Embryonic facial prominence (tissue), 1 donor: Measurements from ENCODE around the gene ZFPM1.

Source experiments
- DNase-seq: peaks from one replicate; pipeline ENCODE4 v3.0.0-alpha.2; 2016; ENCODE audit errors: extremely low spot score

ZFPM1 gene

DNA sequence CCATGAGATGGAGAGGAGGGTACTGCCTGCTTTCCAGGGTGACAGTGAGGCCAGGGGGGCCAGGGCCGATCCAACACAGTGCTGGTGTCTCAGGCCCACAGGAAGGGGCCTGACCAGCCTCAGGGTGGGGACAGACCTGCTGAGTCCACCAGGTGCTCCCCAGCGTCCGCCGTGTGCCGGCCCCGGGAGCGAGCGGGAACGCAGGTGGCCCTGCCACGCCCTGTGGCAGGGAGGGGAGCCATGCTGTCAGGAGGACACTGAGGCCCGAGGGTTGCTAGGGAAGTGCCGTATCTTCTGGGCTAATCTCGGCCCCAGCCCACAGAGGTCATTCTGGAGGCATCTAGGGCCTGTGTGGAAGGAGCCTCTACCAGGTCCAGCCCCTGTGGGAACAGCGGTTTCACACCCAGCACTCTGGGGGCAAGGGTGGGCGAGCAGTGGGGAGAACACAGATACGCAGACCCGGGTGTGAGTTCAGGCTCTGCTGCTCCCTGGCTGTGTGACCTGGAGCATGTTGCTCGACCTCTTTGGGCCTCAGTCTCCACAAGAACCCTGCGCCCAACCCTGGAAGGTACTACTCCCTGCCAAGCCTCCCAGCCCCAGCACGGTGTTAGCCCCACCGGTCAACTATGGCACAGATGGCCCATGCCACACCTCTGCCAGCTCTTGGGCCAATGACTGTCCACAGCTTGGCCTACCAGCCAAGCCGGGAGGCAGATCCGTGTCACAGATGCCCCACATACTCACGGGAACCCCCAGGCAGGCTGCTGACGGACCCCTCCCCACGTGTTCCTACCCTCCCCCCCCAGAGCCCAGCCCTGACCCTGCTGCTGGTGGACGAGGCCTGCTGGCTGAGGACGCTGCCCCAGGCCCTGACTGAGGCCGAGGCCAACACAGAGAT is 73.2 kb downstream of the ZFPM1 start:
- no peak for DNase-seq

DNA sequence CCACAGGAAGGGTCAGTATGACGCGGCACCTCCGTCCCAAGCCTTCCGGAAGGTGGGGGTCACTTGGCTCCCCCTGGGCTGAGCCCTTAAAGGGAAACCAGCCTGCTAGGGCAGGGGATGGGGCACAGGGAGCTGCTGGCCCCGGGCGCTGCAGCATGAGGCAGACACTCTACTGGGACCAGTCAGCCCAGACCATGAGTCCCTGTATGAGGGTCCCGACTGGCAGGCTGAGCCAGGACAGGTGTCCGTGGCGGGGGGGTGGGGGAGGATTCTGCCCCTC is 73.8 kb downstream of the ZFPM1 start:
- no peak for DNase-seq

DNA sequence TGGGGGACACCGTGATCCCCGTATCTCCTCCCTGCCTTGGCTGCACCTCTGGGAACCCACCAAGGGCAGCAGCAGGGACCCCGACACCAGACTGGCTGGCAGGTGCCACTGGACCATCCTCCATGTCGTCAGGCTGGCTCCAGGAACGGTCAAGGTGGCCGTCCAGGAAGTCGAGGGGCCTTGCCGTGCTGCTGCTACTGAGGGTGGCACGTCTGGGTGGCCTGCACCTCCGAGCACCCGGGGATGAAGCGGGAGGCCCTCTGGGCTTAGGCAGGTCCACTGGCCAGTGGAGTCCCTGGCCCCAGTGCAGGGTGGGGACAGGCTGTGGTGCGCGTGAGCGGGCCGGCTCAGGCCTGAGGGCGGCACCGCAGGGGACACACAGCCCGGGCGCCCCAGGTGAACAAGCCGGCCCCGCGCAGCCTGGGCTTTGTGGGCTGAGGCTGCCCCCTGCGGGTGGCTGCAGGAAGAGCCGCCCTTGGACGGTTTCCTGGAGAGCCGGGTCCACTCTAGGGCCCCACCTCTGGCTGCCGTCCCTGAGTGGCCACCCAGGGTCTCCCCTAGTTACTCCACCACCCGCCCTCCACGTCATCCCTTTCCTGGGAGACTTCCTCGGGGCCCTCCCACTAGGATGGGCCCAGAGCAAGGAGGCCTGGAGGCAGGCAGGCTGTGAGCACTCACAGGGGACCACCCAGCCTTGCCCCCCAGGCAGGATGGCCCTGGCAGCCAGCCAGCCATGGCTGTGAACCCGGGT is 74.3 kb downstream of the ZFPM1 start:
- no peak for DNase-seq

DNA sequence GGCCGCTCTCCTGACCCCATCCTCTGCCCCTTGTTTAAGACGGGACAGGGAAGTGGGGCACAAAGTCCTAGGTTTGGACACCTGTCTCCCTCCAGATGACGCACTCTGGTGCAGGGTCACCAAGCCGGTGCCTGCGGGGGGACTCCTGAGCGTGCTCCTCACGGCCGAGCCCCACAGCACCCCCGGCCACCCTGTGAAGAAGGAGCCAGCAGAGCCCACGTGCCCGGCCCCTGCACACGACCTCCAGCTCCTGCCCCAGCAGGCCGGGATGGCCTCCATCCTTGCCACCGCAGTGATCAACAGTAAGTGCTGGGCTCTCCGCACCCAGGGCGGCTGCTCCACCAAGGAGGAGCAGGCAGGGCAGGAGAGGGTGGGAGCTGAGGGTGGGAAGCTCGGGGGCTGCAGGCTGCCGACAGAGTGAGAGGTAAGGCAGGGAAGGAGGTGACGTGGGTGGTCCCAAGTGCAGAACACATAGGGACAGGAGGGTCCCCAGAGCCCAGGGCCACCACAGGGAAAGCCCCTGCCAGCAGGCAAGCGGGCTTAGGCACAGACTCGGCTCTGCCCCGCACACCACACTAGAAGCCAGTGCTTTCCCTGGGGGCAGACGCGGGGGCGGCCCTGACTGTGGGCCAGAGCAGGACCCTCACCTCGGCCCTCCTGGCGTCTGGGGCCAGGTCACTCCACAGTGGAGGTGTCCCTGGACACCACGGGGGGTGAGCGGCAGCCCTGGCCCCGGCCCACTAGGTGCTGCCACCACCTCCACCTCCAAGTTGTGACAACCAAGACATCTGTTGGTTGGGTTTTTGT is 75.1 kb downstream of the ZFPM1 start:
- DNase-seq: no peak

DNA sequence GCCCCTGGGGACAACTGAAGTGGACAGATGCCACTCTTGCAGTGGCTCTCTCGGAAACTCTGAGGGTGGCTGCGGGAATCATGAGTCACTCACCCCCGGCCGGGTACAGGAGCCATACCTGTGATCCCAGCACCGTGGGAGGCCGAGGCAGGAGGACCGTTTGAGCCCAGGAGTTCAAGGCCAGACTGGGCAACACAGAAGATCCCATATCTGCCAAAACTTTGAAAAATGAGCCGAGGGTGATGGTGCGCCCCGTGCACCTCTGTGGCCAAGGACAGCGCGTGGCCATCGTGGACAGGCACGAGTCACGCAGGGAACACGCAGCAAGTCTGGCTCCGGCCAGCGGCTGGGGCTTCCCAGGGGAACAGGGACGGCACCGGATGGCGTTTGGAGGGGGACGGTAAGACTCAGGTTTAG is 75.8 kb downstream of the ZFPM1 start:
- no peak for DNase-seq

DNA sequence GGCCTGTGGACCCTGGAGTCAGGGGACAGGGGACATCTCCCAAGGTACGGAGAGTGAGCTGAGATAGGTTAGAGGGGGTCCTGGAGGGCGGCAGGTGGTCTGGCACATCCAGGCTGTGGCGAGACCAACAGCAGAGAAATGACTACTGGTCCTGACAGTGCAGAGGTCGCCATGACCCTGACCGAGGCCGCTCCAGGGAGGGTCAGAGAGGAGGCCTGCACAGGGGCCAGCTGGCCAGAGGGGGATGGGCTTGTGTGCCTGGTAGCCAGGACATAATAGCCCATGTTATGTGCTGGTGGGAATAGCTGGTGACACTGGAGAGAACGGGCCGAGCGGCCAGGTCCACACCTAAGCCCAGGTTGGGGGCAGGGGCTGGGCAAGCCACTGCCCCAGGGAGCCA is 76.5 kb downstream of the ZFPM1 start:
- no peak for DNase-seq

DNA sequence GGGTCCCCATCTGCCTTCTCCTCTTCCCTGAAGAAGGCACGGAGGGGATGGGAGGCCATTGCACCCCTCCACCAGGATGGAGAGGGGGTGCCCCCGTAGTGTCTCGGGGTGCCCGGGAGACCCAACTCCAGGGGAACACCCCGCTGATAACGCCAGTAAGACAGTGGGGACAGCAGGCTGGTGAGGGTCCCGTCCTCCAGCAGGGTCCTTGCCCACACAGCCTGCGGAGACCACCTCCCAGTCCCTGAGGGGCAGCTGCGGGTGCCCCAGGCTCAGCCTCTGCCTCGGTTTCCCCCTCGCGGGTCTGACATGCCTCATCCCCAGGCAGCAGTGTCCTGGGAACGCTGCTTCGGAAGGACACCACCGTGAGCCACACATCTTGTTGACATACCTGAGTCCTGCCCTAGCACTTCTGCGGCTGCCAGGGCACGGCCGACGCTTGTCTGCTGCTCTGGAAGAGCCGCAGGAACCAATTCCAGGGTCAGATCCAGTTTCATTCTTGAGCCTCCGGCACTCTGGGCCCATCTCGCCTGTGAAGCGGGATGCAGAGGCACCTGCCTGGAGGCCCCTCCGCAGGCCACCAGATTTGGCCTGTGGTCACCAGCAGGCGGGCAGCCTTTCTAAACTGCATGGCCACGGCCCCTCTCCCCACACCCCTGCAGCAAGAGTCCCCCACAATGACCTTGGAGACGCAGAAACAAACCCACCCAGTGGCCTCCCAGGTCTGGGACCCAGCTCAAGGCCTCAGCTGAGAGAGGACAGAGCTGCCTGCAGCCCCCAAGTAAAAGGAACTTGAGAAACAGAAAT is 77.2 kb downstream of the ZFPM1 start:
- DNase-seq: no peak

DNA sequence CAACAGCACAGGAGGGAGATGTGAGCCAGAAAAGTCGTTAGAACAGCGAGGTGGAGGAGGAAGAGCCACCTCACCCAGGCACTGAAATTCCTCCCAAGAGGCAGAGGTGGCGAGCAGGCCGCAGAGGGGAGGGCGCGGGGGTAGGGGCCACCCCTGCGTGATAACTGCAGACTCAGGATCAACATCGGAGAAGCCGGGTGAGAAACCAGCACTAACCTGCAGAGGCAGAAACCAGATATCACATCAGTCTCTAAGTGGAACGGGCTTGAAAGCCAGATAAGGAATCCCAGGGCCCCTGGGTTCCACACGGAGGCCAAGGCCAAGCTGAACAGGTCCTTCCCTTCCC is 77.8 kb downstream of the ZFPM1 start:
- no peak for DNase-seq

DNA sequence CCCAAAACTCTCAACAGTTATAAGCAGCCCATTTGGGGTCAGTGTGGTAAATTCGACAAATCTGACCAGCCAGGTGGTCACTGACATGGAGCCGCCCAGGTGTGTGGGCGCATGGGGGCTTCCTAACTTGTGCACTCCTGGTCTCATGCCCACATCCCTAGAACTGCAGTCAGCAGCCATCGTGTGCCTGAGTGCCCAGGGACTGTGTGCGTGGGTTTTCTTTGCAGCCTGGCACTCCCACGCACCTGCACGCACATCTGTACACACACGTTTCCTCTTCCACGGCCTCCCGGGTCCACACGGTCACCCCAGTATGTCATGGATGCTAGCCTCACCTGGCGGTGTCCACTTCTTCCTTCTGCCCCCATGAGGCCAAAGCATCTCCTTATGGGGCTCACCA is 78.3 kb downstream of the ZFPM1 start:
- no peak for DNase-seq

DNA sequence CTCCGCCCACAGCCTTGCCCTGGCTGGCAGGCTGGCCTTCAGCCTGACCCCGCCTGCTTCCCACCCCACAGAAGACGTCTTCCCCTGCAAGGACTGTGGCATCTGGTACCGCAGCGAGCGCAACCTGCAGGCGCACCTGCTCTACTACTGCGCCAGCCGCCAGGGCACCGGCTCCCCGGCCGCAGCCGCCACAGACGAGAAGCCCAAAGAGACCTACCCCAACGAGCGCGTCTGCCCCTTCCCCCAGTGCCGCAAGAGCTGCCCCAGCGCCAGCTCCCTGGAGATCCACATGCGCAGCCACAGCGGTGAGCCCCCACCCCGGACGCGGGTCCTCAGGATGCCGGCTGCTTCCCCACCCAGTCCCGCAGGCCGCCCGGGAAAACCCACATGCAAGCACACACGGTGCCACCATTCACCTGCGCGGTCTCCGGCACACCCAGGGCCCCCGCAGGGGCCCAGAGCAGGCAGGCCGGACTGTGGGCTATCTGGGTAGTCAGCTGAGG is 78.9 kb downstream of the ZFPM1 start:
- no peak for DNase-seq

DNA sequence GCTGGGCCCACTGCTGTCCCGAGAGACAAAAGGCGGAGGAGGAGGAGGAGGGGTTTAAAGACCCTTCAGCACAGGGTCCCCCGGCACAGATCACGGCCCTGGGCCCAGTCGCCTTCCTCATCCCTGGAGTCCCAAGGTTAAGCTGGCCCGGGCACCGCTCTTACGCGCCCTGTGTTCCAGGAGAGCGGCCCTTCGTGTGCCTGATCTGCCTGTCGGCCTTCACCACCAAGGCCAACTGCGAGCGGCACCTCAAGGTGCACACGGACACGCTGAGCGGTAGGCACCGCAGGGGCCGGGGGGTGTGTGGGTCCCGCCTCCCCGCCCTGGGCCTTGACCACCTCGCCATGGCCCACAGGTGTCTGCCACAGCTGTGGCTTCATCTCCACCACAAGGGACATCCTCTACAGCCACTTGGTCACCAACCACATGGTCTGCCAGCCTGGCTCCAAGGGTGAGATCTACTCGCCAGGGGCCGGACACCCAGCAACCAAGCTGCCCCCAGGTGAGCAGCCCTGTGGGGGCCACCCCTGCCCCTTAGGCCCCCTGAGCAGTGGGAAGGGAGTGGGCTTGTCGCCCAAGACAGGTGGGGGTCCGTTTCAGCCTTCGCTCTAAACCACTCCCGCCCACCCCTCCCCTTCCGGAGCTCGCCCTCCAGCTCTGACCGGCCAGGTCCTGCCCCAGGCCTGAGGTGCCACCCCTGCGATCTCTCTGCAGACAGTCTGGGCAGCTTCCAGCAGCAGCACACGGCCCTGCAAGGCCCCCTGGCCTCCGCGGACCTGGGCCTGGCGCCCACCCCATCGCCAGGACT is 79.6 kb downstream of the ZFPM1 start:
- no peak for DNase-seq

DNA sequence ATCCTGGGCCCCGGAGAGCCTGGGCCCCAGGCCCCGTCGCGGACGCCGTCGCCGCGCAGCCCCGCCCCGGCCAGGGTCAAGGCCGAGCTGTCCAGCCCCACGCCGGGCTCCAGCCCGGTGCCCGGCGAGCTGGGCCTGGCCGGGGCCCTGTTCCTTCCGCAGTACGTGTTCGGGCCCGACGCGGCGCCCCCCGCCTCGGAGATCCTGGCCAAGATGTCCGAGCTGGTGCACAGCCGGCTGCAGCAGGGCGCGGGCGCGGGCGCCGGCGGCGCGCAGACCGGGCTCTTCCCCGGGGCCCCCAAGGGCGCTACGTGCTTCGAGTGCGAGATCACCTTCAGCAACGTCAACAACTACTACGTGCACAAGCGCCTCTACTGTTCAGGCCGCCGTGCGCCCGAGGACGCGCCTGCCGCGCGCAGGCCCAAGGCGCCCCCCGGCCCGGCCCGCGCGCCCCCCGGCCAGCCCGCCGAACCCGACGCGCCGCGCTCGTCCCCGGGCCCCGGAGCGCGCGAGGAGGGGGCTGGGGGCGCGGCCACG is 80.4 kb downstream of the ZFPM1 start:
- DNase-seq: peak; percentile 47

DNA sequence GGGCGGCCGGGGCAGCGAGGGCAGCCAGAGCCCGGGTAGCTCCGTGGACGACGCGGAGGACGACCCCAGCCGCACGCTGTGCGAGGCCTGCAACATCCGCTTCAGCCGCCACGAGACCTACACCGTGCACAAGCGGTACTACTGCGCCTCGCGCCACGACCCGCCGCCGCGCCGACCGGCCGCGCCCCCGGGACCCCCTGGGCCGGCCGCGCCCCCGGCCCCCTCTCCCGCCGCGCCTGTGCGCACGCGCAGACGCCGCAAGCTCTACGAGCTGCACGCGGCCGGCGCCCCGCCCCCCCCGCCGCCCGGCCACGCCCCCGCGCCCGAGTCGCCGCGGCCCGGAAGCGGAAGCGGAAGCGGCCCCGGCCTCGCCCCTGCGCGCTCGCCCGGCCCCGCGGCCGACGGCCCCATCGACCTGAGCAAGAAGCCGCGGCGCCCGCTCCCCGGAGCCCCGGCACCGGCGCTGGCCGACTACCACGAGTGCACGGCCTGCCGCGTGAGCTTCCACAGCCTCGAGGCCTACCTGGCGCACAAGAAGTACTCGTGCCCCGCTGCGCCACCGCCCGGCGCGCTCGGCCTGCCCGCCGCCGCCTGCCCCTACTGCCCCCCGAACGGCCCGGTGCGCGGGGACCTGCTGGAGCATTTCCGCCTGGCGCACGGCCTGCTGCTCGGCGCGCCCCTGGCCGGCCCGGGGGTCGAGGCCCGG is 81.0 kb downstream of the ZFPM1 start:
- DNase-seq: peak; percentile 22

DNA sequence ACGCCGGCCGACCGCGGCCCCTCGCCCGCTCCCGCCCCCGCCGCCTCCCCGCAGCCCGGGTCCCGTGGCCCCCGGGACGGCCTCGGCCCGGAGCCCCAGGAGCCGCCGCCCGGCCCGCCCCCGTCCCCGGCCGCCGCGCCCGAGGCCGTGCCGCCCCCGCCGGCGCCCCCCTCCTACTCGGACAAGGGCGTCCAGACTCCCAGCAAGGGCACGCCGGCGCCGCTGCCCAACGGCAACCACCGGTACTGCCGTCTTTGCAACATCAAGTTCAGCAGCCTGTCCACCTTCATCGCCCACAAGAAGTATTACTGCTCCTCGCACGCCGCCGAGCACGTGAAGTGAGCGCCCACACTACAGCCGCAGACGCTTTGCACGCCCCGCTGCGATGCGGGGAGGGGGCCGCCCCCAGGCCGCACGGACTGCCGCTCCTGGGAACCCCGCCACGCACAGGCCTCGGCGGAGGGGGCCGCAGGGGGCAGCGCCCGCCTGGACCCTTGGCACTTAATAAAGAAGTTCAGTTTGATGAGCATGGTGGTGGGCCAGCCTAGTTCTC is 81.6 kb downstream of the ZFPM1 start:
- no peak for DNase-seq

DNA sequence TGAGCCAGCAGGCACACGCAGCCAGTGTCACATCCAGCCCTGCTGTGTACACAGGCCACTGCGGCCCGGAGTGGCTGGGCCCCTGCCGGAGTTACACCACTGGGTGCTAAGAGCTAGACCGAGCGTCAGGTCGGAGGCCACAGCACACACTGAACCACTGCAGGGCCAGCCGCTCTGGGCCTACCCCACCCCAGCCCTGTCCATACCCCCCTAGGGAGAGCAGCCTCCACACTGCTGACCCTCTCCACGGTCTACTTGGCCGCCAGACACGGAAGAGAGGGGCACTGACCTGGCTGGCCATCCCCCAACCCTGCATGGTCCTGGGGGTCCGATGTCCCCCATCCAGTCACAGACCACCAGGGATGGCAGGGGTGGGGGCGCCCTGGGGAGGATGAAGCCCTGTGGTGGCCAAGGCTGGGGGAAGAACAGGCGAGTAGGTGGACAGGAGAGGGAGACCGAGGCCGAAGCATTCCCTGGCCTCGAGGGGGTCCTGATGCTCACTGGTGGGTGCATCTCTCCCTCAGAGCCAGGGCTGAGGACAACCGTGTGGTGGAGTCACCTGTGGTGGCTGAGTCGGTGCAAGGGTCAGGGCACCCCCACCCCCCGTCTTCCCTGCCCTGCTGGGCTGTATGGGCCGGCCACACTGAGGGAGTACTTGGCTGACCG is 82.2 kb downstream of the ZFPM1 start:
- DNase-seq: no peak

DNA sequence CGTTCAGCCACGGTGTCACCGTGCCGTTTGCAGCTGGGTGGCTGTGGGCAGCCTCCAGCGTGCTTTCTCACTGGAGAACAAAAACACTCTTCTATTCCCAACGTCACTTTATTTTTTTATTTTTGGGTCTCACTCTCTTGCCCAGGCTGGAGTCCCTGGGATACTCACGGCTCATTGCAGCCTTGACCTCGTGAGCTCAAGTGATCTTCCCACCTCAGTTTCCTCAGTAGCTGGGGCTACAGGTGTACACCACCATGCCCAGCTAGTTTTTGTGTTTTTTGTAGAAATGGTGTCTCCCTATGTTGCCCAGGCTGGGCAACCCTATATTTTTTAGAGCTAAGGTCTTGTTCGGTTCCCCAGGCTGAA is 82.8 kb downstream of the ZFPM1 start:
- no peak for DNase-seq

DNA sequence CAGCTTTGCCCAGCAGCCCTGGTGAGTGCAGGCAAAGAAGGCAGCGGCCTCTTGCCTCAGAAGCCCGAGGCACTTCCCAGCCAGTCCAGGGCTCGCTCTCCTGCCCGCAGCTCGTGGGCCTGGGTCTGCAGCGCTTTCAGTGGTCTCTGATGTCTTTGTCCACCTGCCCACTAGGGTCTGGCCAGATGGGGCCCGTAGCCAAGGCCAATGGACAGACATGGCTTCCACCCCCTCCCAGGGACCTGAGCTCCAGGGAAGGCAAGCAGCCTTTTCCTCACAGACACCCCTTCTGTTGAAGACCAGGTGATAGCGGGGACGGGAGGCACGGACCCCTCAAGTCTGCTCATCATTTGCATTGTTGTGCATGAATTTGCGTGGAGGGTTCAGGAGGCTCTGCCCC is 83.4 kb downstream of the ZFPM1 start:
- no peak for DNase-seq

DNA sequence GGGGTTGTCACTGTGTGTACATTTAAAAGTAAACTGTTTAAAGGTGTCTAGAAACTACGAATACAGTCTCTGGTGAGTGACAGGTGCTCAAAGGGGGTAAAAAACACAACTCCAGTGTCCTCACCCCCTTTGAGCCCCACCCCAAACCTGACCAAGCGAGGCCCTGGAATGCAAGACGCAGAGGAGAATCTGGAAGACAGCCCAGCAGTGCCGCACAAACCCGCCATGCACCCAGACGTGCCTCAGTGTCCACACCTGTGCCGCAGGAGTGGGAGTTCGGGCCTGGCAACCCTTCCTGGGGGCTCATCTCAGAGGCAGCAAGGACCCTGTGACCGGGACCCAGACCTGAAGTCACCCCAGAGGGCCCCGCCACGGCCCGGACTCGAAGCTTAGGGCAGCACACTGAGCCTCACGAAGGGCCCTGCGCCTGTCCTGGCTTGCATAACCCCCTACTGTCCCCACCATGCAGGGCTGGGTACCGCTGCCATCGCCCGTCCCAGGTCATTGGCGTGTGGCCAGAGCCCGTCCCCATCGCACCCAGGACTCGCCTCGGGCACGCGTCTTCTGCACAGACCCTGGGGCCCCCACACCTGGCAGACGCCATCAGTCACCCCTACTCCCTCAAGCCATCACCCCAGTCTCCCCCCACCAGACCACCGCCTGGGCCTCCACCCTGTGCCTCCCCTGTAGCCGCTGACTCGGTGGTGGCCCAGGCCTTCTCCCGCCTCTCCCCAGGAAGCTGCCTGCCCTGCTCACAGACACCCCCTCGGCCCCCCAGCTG is 84.1 kb downstream of the ZFPM1 start:
- DNase-seq: no peak
